HK-2 (cell line): Measurements from ENCODE around the gene TTC21A.
"Not testable (repeated sequence)": the region's sequence is repeated elsewhere in the genome, so short reads cannot be mapped to it uniquely, and the experiment has no call there.

Experiments used
- DNase-seq: peaks from one replicate; pipeline ENCODE4 v3.0.0-alpha.2; 2018; ENCODE audit not compliant: unreplicated experiment

TTC21A gene

GRCh38 chr3:39149498-39150147 lies 42.1 kb downstream of the TTC21A start:
- DNase-seq: no peak

- DNase-seq: no peak
These were observed 42.8 kb downstream of the TTC21A start for GRCh38 chr3:39150148-39150802.

GRCh38 chr3:39150803-39151631 lies 43.5 kb downstream of the TTC21A start:
- peak; percentile 85 for DNase-seq

GRCh38 chr3:39153977-39154279 lies 46.4 kb downstream of the TTC21A start:
- no peak for DNase-seq

- DNase-seq: peak; percentile 65
These were observed 47.0 kb downstream of the TTC21A start for GRCh38 chr3:39154280-39155021.

- no peak for DNase-seq
These were observed 48.9 kb downstream of the TTC21A start for GRCh38 chr3:39156421-39156820.

GRCh38 chr3:39157359-39157758 lies 49.9 kb downstream of the TTC21A start:
- DNase-seq: no peak

GRCh38 chr3:39158148-39158715 lies 50.8 kb downstream of the TTC21A start:
- DNase-seq: no peak

- DNase-seq: no peak
These were observed 56.9 kb downstream of the TTC21A start for GRCh38 chr3:39164414-39164813.

- no peak for DNase-seq
These were observed 58.0 kb downstream of the TTC21A start for GRCh38 chr3:39165518-39165917.

GRCh38 chr3:39166134-39166710 lies 58.7 kb downstream of the TTC21A start:
- DNase-seq: peak; percentile 45

- DNase-seq: no peak
These were observed 59.6 kb downstream of the TTC21A start for GRCh38 chr3:39166932-39167532.

GRCh38 chr3:39168156-39168780 lies 60.8 kb downstream of the TTC21A start:
- DNase-seq: no peak

GRCh38 chr3:39169712-39170111 lies 62.2 kb downstream of the TTC21A start:
- no peak for DNase-seq

GRCh38 chr3:39170461-39170860 lies 63.0 kb downstream of the TTC21A start:
- DNase-seq: no peak

GRCh38 chr3:39170877-39171276 lies 63.4 kb downstream of the TTC21A start:
- not testable (repeated sequence) for DNase-seq

GRCh38 chr3:39171860-39172259 lies 64.4 kb downstream of the TTC21A start:
- DNase-seq: no peak

GRCh38 chr3:39173318-39174125 lies 66.0 kb downstream of the TTC21A start:
- DNase-seq: no peak

GRCh38 chr3:39176025-39176714 lies 68.7 kb downstream of the TTC21A start:
- DNase-seq: no peak
